Measurements from ENCODE around the gene FGFR3. TPM values are rescaled to one million over a fixed set of nuclear protein-coding genes. Genes with fewer than 3 reads are reported as not detected.

The FGFR3 gene
- total and polyA plus RNA-seq, 10 of the 15 experiments (the other 5 are each of a cell fraction or from before 2014, with no cell fraction given) = 0.05 to 0.33 (median 0.18) TPM; not detected in 6

GRCh38 chr4:1802151-1802715, 9.1 kb downstream of the FGFR3 start:
- no peak overlapping the region for H3K9ac ChIP-seq (ENCODE audit: control insufficient read depth, insufficient read depth, low read length)
- CTCF ChIA-PET = interaction anchor here (0.9 kb wide), 1 partner anchor 8 kb away, joined by 3 read pairs; no protein-coding TSS in a partner anchor
- no peaks in the 10 kb centered on the region for H3K36me3 ChIP-seq (ENCODE audit: control insufficient read depth in 2 of 2, insufficient read depth in 2 of 2, low read length in 1 of 2)
- TF ChIP-seq RAD51 (IDR thresholded peaks at IDR 0.05) (no peak), CUX1 (IDR thresholded peaks at IDR 0.05; ENCODE audit: insufficient replicate concordance, low read depth, low read length) (no peak), CREM (IDR thresholded peaks at IDR 0.05; ENCODE audit: low read depth) (no peak), NFYB (IDR thresholded peaks at IDR 0.05; ENCODE audit: insufficient read depth, low read depth, low read length) (no peak), MTA2 (IDR thresholded peaks at IDR 0.05; ENCODE audit: low read depth) (no peak), RB1 (IDR thresholded peaks at IDR 0.05; ENCODE audit: borderline replicate concordance) (no peak)
- DNase-seq (ENCODE audit: low read depth, low spot score) = no peak
- no peaks in the 10 kb centered on the region for H4K20me1 ChIP-seq (ENCODE audit: control insufficient read depth, insufficient read depth)
- H3K4me1 ChIP-seq (ENCODE audit: control insufficient read depth, insufficient read depth, low read length) = no peaks in the 10 kb centered on the region
- no peak for ATAC-seq
- H3K27me3 ChIP-seq (replicated peaks in 1 of 2; ENCODE audit: control insufficient read depth in 2 of 2, insufficient read depth in 2 of 2, low read length in 1 of 2) = no peaks in the 10 kb centered on the region
- in situ Hi-C loops (cut with MboI) = no loop called here
- no peaks in the 10 kb centered on the region for H3K79me2 ChIP-seq (ENCODE audit: control insufficient read depth, insufficient read depth, low read length)
- no peak overlapping the region for H3K4me2 ChIP-seq (ENCODE audit: control insufficient read depth, insufficient read depth)
- POLR2A ChIA-PET = no interaction called here
- H3K4me3 ChIP-seq = no peak overlapping the region
- RAD21 ChIA-PET (ENCODE audit: unreplicated experiment) = no interaction called here
- H3K27ac ChIP-seq (ENCODE audit: control insufficient read depth, insufficient read depth) = no peak overlapping the region
- FAIRE-seq = no peak
- 31% methylated on average over 22 of the region's 22 CpGs for WGBS (ENCODE audit: insufficient coverage, insufficient replicate concordance, low lambda C conversion rate, missing lambda C conversion rate)
- SMC1A ChIA-PET (ENCODE audit: uncharacterized antibody, unreplicated experiment) = no interaction called here
- no peak overlapping the region for H2AFZ ChIP-seq (ENCODE audit: control insufficient read depth, low read depth, low read length)
- intact Hi-C loops (cut with micrococcal nuclease; ENCODE audit: unreplicated experiment) = no loop called here
- no TSS peak for BruUV-seq (replicated peaks)
- no peaks in the 10 kb centered on the region for H3K9me3 ChIP-seq (replicated peaks; ENCODE audit: control insufficient read depth, insufficient read depth, low read length)
